B cell (primary cell): ENCODE measurements around the gene RNF25. TPM values are rescaled to one million over a fixed set of nuclear protein-coding genes. Genes with fewer than 3 reads are reported as not detected.

Source experiments
- ATAC-seq: fragments of 200-7000 bp; cut with Tn5 transposase; one replicate; pipeline ENCODE4 v1.10.0; 2021; ENCODE audit warnings: low read depth, mild to moderate bottlenecking, moderate number of reproducible peaks, moderate library complexity
- CTCF ChIA-PET: fragments of 350-600 bp; sonication (Branson Sonifier 250); formaldehyde crosslinking; loops from one replicate; lab custom pipeline; 2021; ENCODE audit warnings: antibody characterized with exemption, inconsistent platforms; lab: Charles Lee
- POLR2A ChIA-PET: fragments of 350-600 bp; sonication (Branson Sonifier 250); formaldehyde crosslinking; loops from one replicate; lab custom pipeline; 2021; ENCODE audit warnings: antibody characterized with exemption; lab: Charles Lee
- DNase-seq: peaks from one replicate; pipeline ENCODE4 v3.0.0; 2013
- H2AFZ ChIP-seq: 2 replicates; pipeline ENCODE4 v1.6.1; 2012; ENCODE audit warnings: mild to moderate bottlenecking, low read depth, low read length; ENCODE audit not compliant: insufficient read depth, poor library complexity, severe bottlenecking
- H3K27ac ChIP-seq, 2 donors: 1 replicate in 1 of 2; 2 replicates in 1 of 2; pipeline ENCODE4 v1.5.1; 2012 to 2013; ENCODE audit warnings: low read length in 2 of 2, mild to moderate bottlenecking in 2 of 2, moderate library complexity in 1 of 2
- H3K27me3 ChIP-seq, 4 experiments: fragments of 200-600 bp in 1 of 4; sonication (generic) in 1 of 4; replicated peaks in 1 of 4; 1 replicate in 2 of 4; 2 replicates in 2 of 4; pipeline versions ENCODE4 v1.6.1 to v1.7.0; 2013 to 2016; ENCODE audit warnings: low read length in 3 of 4, mild to moderate bottlenecking in 2 of 4, mixed read lengths in 1 of 4, moderate library complexity in 1 of 4; ENCODE audit not compliant: insufficient read depth in 4 of 4, control insufficient read depth in 3 of 4; ENCODE audit errors: control extremely low read depth in 1 of 4
- H3K36me3 ChIP-seq, 2 experiments: replicated peaks in 1 of 2; 1 replicate in 1 of 2; 2 replicates in 1 of 2; pipeline versions ENCODE4 v1.6.1 to v1.7.1; 2013; ENCODE audit warnings: low read length in 1 of 2; ENCODE audit not compliant: insufficient read depth in 2 of 2, control insufficient read depth in 1 of 2; ENCODE audit errors: control extremely low read depth in 1 of 2, extremely low read depth in 1 of 2
- H3K4me1 ChIP-seq, 2 donors: fragments of 200-600 bp in 1 of 2; sonication (generic) in 1 of 2; 1 replicate in 1 of 2; 2 replicates in 1 of 2; pipeline versions ENCODE4 v1.5.1 to v1.6.1; 2013 to 2017; ENCODE audit warnings: low read length in 2 of 2; ENCODE audit not compliant: control insufficient read depth in 2 of 2, insufficient read depth in 2 of 2
- H3K4me2 ChIP-seq: replicated peaks from 2 replicates; pipeline ENCODE3; 2012; ENCODE audit warnings: mild to moderate bottlenecking, low read depth, low read length; ENCODE audit not compliant: poor library complexity, severe bottlenecking
- H3K4me3 ChIP-seq, 5 experiments: fragments of 200-600 bp in 1 of 5; sonication (generic) in 1 of 5; 1 replicate in 3 of 5; 2 replicates in 2 of 5; pipeline versions ENCODE4 v1.5.1 to v1.7.0; 2011 to 2016; ENCODE audit warnings: low read length in 4 of 5, mild to moderate bottlenecking in 4 of 5, low read depth in 2 of 5, control low read depth in 1 of 5, moderate library complexity in 1 of 5; ENCODE audit not compliant: insufficient read depth in 1 of 5; ENCODE audit errors: control extremely low read depth in 1 of 5, extremely low read depth in 1 of 5
- H3K79me2 ChIP-seq: fragments of 200-600 bp; sonication (generic); one replicate; pipeline ENCODE4 v1.6.0; 2016; ENCODE audit warnings: low read length; ENCODE audit not compliant: control insufficient read depth, insufficient read depth
- H3K9ac ChIP-seq: fragments of 200-600 bp; sonication (generic); 2 replicates; pipeline ENCODE4 v1.6.1; 2017; ENCODE audit warnings: mild to moderate bottlenecking, low read length, moderate library complexity
- H3K9me3 ChIP-seq, 3 donors: one replicate each; pipeline versions ENCODE4 v1.6.1 to v1.7.1; 2013; ENCODE audit warnings: low read length in 2 of 3; ENCODE audit not compliant: control insufficient read depth in 2 of 3, insufficient read depth in 1 of 3; ENCODE audit errors: control extremely low read depth in 1 of 3
- H4K20me1 ChIP-seq: 2 replicates; pipeline ENCODE4 v1.6.0; 2012; ENCODE audit warnings: mild to moderate bottlenecking, low read length; ENCODE audit not compliant: insufficient read depth, control insufficient read depth, poor library complexity, severe bottlenecking
- H3K27ac Mint-ChIP-seq: one replicate; pipeline ENCODE4 v1.8.0; 2021; ENCODE audit warnings: mixed read lengths
- H3K27me3 Mint-ChIP-seq: one replicate; pipeline ENCODE4 v1.8.0; 2021; ENCODE audit warnings: mixed read lengths
- H3K4me1 Mint-ChIP-seq: one replicate; pipeline ENCODE4 v1.8.0; 2021; ENCODE audit warnings: mixed read lengths
- H3K4me3 Mint-ChIP-seq: one replicate; pipeline ENCODE4 v1.8.0; 2021; ENCODE audit warnings: mixed read lengths
- H3K9me3 Mint-ChIP-seq: one replicate; pipeline ENCODE4 v1.8.0; 2022; ENCODE audit warnings: mixed read lengths; ENCODE audit not compliant: insufficient read depth
- CTCF ChIP-seq: fragments of 200-600 bp; IDR thresholded peaks from one replicate; pipeline ENCODE4 v1.8.0; 2022; ENCODE audit warnings: antibody characterized with exemption, mild to moderate bottlenecking
- EZH2 ChIP-seq: IDR thresholded peaks from 2 replicates; pipeline ENCODE4 v1.6.1; 2012; ENCODE audit warnings: borderline replicate concordance, low read depth, mild to moderate bottlenecking, moderate library complexity, low read length; ENCODE audit not compliant: insufficient read depth, poor library complexity, severe bottlenecking
- WGBS: methylation state at CpG from one replicate; pipeline ENCODE4 v1.1.5; 2013; ENCODE audit warnings: missing lambda C conversion rate; ENCODE audit not compliant: insufficient coverage; 5-methylcytosine and 5-hydroxymethylcytosine counted together
- intact Hi-C: fragments of 100-400 bp; cut with micrococcal nuclease; formaldehyde crosslinking; loops from one replicate; pipeline ENCODE4 v1.10.0; 2022
- polyA plus RNA-seq: library from polyadenylated mRNA; depleted of rRNA; stranded (reverse); fragments of >200 nt; gene quantifications from 2 replicates; pipeline ENCODE4 v1.2.3, GENCODE V29; 2012
- total RNA-seq, 2 donors: library from RNA; stranded (reverse); fragments of 120-200 nt in 1 of 2; gene quantifications; 1 replicate in 1 of 2; 2 replicates in 1 of 2; pipeline versions ENCODE4 v1.2.3 to v1.2.4, GENCODE V29; 2013 to 2022

Gene RNF25
- total and polyA plus RNA-seq, 2 donors (not counting 1 experiment from before 2014, with no cell fraction given): 31.7 to 35.6 TPM

- H3K4me3 Mint-ChIP-seq: no peak overlapping the region
- peaks cover 10% of the 10 kb centered on the region for H3K4me1 Mint-ChIP-seq
- DNase-seq (no peak), ATAC-seq (no peak)
- Histone ChIP-seq H3K36me3 (peaks cover 0 to 3% of the 10 kb centered on the region in 2 experiments), H4K20me1 (no peaks in the 10 kb centered on the region), H3K9ac (no peak overlapping the region), H3K27me3 (no peaks in the 10 kb centered on the region), H3K4me3 (no peak overlapping the region), H3K4me1 (peaks cover 6% of the 10 kb centered on the region in 2 donors), H3K9me3 (no peaks in the 10 kb centered on the region), H3K4me2 (no peak overlapping the region), H3K79me2 (peaks cover 74% of the 10 kb centered on the region), H3K27ac (no peak overlapping the region), H2AFZ (no peak overlapping the region)
- TF ChIP-seq EZH2 (no peak), CTCF (no peak)
- no peak overlapping the region for H3K27ac Mint-ChIP-seq
- POLR2A ChIA-PET: no interaction called here
- no peaks in the 10 kb centered on the region for H3K9me3 Mint-ChIP-seq
- CTCF ChIA-PET: no interaction called here
- intact Hi-C loops: loop anchor here (10.0 kb wide), 1 partner anchor 158 kb away; no protein-coding TSS in a partner anchor
- WGBS: no CpG with 5 or more reads among the region's 3 CpGs
- no peaks in the 10 kb centered on the region for H3K27me3 Mint-ChIP-seq
Measured at GRCh38 chr2:218717262-218717661, 45.5 kb upstream of the RNF25 start.

GRCh38 chr2:218716070-218716469 lies 44.3 kb upstream of the RNF25 start:
- H3K4me1 ChIP-seq: peaks cover 15% of the 10 kb centered on the region in 2 donors
- no peaks in the 10 kb centered on the region for H3K27me3 ChIP-seq
- POLR2A ChIA-PET: no interaction called here
- H3K27ac ChIP-seq: no peak overlapping the region
- WGBS: 100% methylated on average over 3 of the region's 4 CpGs
- DNase-seq (no peak), ATAC-seq (no peak)
- no peaks in the 10 kb centered on the region for H3K9me3 ChIP-seq
- CTCF ChIA-PET: no interaction called here
- Mint-ChIP-seq H3K27ac (no peak overlapping the region), H3K9me3 (no peaks in the 10 kb centered on the region), H3K4me1 (peaks cover 20% of the 10 kb centered on the region), H3K27me3 (no peaks in the 10 kb centered on the region), H3K4me3 (no peak overlapping the region)
- H2AFZ ChIP-seq: no peak overlapping the region
- H3K79me2 ChIP-seq: peaks cover 78% of the 10 kb centered on the region
- intact Hi-C loops: loop anchor here (10.0 kb wide), 1 partner anchor 159 kb away; no protein-coding TSS in a partner anchor
- TF ChIP-seq CTCF (no peak), EZH2 (no peak)
- peaks cover 0 to 3% of the 10 kb centered on the region in 2 experiments for H3K36me3 ChIP-seq
- H4K20me1 ChIP-seq: no peaks in the 10 kb centered on the region
- H3K4me2 ChIP-seq: no peak overlapping the region
- H3K4me3 ChIP-seq: no peak overlapping the region
- no peak overlapping the region for H3K9ac ChIP-seq
